Natural killer cell treated with Interleukin-12 subunit alpha and Interleukin-12 subunit beta and Interleukin-15 and Interleukin-18, amount 100 ng/mL, for 72 hours (primary cell): ENCODE data around the gene BCAR3. TPM values are rescaled to one million over a fixed set of nuclear protein-coding genes. Genes with fewer than 3 reads are reported as not detected.

Experiments
- ATAC-seq, 2 donors: fragments of 150-1000 bp; cut with Tn5 transposase in 1 of 2; sonication (Bioruptor Pico), chemical (Tn5 transposase) in 1 of 2; 2 replicates each; pipeline ENCODE4 v1.10.0; 2021
- DNase-seq: peaks from one replicate; pipeline ENCODE4 v3.0.0; 2022; ENCODE audit warnings: low spot score
- H3K27ac Mint-ChIP-seq, 2 donors: 1 replicate in 1 of 2; 2 replicates in 1 of 2; pipeline ENCODE4 v1.8.0; 2022; ENCODE audit warnings: mixed read lengths in 2 of 2, mild to moderate bottlenecking in 1 of 2, moderate library complexity in 1 of 2
- H3K27me3 Mint-ChIP-seq, 2 donors: 1 replicate in 1 of 2; 2 replicates in 1 of 2; pipeline ENCODE4 v1.8.0; 2022; ENCODE audit warnings: mixed read lengths in 2 of 2
- H3K36me3 Mint-ChIP-seq: one replicate; pipeline ENCODE4 v1.8.0; 2022; ENCODE audit warnings: mixed read lengths
- H3K4me1 Mint-ChIP-seq, 2 donors: 1 replicate in 1 of 2; 2 replicates in 1 of 2; pipeline ENCODE4 v1.8.0; 2022; ENCODE audit warnings: low read depth in 2 of 2, mixed read lengths in 2 of 2, mild to moderate bottlenecking in 1 of 2
- H3K4me3 Mint-ChIP-seq: one replicate; pipeline ENCODE4 v1.8.0; 2022; ENCODE audit warnings: mixed read lengths
- H3K9me3 Mint-ChIP-seq: 2 replicates; pipeline ENCODE4 v1.8.0; 2022; ENCODE audit warnings: mixed read lengths
- total RNA-seq, 2 donors: library from RNA; stranded (reverse); gene quantifications; one replicate each; pipeline ENCODE4 v1.2.3, GENCODE V29; 2022

The BCAR3 gene
- total RNA-seq, 2 donors from 2014 or later = 10.8 to 30.8 TPM

DNA sequence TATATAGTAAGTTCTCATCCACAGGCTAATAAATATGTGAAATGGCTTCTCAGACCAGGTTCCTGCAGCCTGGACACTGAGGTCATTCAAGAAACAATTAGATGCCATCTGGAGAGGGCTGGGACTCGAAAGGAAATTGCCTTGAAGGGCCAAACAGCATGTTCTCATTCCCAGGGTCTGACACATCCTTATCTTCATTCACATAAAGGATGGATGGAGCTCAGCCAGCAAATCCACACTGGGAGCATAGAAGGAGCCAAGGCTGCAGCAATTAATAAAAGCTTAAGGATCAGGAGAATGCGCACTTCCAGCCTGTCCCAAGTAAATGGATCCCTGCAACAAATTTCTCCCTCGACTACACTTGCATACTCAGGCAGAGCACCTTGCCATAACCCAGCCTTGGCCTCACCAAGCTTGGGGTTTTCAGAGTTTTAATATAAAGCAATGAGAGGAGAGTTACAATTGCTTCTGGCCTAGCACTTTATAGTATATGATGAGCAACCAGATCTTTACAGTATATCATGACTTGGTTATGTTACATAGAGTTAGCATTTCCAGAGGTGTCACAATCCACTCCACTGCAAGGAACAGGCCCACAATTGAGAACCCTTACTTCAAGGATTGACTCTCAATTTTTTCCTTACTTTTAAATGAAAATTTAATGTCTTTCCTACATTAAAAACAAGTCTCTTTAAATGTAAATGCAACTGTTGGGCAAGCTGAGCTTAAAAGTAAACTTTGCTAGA is 55.9 kb downstream of the BCAR3 start:
- peaks cover 13 to 16% of the 10 kb centered on the region in 2 donors for H3K4me1 Mint-ChIP-seq
- DNase-seq (no peak), ATAC-seq (no peak)
- H3K36me3 Mint-ChIP-seq = no peaks in the 10 kb centered on the region
- H3K27ac Mint-ChIP-seq = no peak overlapping the region
- peaks cover 0 to 8% of the 10 kb centered on the region in 2 donors for H3K27me3 Mint-ChIP-seq
- no peak overlapping the region for H3K4me3 Mint-ChIP-seq
- no peaks in the 10 kb centered on the region for H3K9me3 Mint-ChIP-seq

DNA sequence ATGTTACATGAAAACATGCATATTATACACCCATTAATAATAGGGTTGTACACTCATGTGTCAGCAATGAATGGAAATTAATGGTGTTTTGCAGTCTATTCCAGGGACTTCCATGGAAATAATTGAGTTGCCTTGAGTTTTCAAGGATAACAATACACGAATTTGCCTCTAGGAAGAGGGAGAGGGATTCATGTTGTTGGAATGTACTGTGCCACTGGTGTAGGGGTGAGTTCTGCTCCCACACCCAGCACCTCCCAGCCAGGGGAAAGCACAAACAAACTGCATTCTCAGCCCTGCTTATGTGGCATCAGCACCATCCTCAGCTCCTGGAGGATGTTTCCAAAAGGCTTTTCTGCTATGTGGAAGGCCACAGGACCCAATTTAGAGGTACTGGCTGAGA is 57.8 kb downstream of the BCAR3 start:
- H3K27ac Mint-ChIP-seq = no peak overlapping the region
- ATAC-seq = no peak
- no peaks in the 10 kb centered on the region for H3K36me3 Mint-ChIP-seq
- DNase-seq = no peak
- peaks cover 8 to 17% of the 10 kb centered on the region in 2 donors for H3K4me1 Mint-ChIP-seq
- H3K9me3 Mint-ChIP-seq = no peaks in the 10 kb centered on the region
- H3K4me3 Mint-ChIP-seq = no peak overlapping the region
- peaks cover 0 to 11% of the 10 kb centered on the region in 2 donors for H3K27me3 Mint-ChIP-seq

DNA sequence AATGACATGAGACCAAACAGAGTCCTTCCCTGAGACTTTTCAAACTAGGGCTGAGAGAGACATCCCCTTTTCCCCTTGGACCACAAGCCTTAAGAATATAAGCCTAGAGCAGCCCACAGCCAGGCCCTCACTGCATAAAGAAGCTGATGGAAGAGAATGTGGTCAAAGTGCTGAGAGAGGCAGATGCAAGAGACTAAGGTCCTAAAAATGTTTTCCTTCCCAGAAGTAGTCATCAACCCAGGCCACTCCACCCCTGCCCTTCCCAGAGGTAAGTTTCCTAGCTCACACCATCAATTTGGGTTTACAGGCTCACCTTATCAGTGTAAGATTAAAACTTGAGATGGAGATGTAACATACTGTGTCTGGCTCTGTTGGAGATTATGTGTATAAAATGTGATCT is 58.2 kb downstream of the BCAR3 start:
- Mint-ChIP-seq H3K36me3 (no peaks in the 10 kb centered on the region), H3K27me3 (peaks cover 0 to 9% of the 10 kb centered on the region in 2 donors), H3K4me3 (no peak overlapping the region), H3K4me1 (peaks cover 5 to 14% of the 10 kb centered on the region in 2 donors), H3K27ac (no peak overlapping the region), H3K9me3 (no peaks in the 10 kb centered on the region)
- no peak for DNase-seq
- ATAC-seq = no peak

DNA sequence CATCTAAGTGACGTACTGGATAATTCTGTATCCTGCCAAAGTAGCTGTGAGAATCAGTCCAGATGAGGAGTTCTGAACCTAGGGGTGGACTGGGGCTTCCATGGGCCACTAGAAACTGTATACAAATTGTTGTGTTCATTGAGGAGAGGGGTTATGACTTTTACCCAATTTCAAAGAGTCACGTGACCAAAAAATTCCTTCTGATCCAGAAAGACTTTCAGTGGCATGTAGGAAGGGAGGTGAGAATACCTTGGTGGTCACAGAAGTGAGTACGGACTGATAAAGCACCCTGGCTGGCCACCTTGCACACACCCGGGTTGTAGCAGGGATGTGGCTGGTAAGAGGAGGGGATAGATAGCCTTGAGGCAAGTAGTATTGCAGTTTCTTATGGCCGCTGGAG is 60.4 kb downstream of the BCAR3 start:
- peaks cover 0 to 4% of the 10 kb centered on the region in 2 donors for H3K27me3 Mint-ChIP-seq
- H3K27ac Mint-ChIP-seq = no peak overlapping the region
- peaks cover 9 to 25% of the 10 kb centered on the region in 2 donors for H3K4me1 Mint-ChIP-seq
- no peak overlapping the region for H3K4me3 Mint-ChIP-seq
- no peaks in the 10 kb centered on the region for H3K36me3 Mint-ChIP-seq
- no peaks in the 10 kb centered on the region for H3K9me3 Mint-ChIP-seq
- DNase-seq (no peak), ATAC-seq (no peak)

DNA sequence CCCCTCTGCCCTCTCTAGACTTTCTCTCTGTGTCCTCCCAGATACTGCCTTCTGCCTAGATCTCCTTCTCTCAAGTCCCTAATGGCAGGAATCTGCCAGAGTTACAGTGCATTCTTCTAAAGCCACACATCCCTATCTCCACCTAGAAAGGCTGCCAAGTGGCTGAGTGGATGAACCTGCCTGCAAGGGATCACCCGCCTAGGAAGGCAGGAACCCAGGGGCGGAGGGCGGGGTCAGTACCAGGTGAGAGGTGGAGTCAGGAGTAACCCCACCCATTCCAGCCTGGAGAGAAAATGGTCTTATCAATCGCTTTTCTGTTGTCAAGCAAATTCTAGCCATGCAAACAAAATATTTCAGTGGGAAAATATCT is 60.8 kb downstream of the BCAR3 start:
- Mint-ChIP-seq H3K4me1 (peaks cover 13 to 29% of the 10 kb centered on the region in 2 donors), H3K27ac (no peak overlapping the region), H3K27me3 (peaks cover 0 to 4% of the 10 kb centered on the region in 2 donors), H3K36me3 (no peaks in the 10 kb centered on the region), H3K4me3 (no peak overlapping the region), H3K9me3 (no peaks in the 10 kb centered on the region)
- DNase-seq (no peak), ATAC-seq (no peak)

DNA sequence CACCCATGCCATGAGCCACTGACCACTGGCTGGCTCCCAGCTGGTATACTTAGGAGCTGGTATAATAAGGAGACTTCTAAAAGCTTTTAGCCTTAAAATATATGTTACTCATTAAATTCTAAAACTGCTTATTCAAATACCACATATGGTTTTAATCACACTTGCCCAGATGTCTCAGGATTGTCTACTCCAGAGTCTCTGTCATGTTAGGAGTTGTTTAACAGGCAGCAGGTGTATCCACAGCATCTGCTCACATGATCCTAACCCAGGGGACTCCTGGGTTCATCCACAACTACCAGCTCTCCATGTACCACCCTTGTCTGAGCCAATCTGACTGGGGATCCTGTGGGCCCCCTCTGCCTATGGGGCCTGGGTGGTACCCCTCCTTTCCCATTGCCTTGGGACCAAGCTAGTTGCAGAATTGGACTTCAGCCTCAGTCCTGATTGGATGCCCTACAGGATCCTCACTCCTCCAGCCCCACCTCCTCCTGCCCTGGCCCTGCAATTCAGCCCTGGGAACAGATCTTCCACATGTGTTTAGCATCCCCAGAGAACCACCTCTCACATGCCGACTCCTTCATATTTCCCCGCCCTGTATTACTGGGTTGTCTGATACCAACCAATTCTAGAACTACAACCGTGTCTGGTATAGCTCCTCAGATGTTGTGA is 61.3 kb downstream of the BCAR3 start:
- H3K9me3 Mint-ChIP-seq = no peaks in the 10 kb centered on the region
- DNase-seq (no peak), ATAC-seq (no peak)
- no peak overlapping the region for H3K27ac Mint-ChIP-seq
- H3K27me3 Mint-ChIP-seq = peaks cover 0 to 4% of the 10 kb centered on the region in 2 donors
- no peak overlapping the region for H3K4me3 Mint-ChIP-seq
- no peaks in the 10 kb centered on the region for H3K36me3 Mint-ChIP-seq
- H3K4me1 Mint-ChIP-seq = peaks cover 18 to 34% of the 10 kb centered on the region in 2 donors

DNA sequence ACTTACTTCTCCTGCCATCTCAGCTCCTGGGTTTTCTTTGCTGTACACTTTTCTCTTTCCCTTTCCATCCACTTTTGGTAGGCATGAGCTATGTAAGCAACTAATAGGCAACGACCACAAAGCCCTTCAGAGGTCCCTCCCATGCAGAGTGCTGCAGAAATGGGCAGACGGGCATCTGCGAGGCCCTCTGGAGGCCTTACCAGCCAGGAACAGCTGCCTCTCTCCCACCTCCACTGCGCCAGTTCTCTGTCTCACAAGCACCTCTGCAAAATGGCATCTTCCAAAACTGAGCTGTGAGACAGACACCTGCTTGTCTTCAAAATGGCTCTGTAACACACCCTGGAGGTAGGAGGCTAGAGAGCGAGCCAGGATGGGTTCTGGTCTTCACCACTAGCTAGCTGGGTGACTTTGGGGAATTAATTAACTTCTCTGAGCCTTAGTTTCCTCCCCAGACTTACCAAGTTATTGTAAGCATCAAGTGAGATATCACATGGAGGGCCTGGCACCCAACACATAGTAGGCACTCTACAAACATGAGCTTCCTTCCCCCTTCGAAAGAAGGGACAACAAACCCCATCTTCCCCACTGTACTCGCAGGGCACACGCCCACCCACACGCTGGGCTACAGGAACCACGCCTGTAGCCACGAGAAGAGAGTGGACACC is 62.0 kb downstream of the BCAR3 start:
- no peak overlapping the region for H3K27ac Mint-ChIP-seq
- peaks cover 0 to 4% of the 10 kb centered on the region in 2 donors for H3K27me3 Mint-ChIP-seq
- H3K9me3 Mint-ChIP-seq = no peaks in the 10 kb centered on the region
- ATAC-seq (no peak), DNase-seq (no peak)
- H3K4me3 Mint-ChIP-seq = no peak overlapping the region
- H3K4me1 Mint-ChIP-seq = peaks cover 25 to 41% of the 10 kb centered on the region in 2 donors
- H3K36me3 Mint-ChIP-seq = no peaks in the 10 kb centered on the region

DNA sequence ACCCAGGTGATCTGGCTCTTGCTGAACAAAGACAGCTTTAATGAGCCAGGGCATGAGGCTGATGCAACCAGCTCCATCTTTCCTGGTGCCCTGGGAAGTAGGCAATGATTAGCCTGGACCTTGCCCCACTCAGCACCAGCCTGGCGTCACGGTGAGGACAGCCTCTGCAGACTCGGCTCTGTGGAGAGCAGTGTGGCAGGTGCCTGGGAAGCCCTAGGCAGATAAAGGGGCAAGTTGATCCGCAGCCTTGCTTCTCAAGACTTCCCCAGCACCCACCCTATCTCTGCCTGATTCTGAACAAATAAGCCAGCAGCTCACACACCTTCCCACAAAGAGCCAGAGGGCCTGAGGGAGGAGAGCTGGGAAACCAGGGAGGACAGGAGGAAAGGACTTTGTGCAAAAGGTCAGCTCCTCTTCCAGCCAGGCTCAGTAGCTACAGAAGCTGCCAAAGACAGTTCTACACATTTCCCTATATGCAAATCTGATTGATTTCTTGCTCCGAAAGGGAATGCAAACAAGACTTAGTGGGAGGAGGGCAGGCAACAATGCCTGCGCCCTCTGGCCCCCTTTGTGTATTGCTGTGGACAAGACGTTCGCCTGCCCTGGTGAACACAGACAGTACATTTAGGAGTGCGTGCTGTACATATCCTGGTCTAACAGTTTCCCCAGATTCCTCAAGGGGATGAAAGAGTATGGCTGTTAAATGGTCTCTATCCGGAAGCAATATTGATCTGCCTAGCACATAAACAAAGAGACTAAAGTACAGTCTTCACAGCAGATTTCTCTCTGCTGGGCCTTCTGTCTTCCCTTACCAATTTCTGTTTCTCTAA is 63.8 kb downstream of the BCAR3 start:
- Mint-ChIP-seq H3K4me3 (no peak overlapping the region), H3K27me3 (peaks cover 0 to 6% of the 10 kb centered on the region in 2 donors), H3K27ac (peak overlapping the region in 1 of 2 donors; percentile 16), H3K36me3 (no peaks in the 10 kb centered on the region), H3K9me3 (no peaks in the 10 kb centered on the region), H3K4me1 (peaks cover 38 to 49% of the 10 kb centered on the region in 2 donors)
- DNase-seq (no peak), ATAC-seq (no peak)

DNA sequence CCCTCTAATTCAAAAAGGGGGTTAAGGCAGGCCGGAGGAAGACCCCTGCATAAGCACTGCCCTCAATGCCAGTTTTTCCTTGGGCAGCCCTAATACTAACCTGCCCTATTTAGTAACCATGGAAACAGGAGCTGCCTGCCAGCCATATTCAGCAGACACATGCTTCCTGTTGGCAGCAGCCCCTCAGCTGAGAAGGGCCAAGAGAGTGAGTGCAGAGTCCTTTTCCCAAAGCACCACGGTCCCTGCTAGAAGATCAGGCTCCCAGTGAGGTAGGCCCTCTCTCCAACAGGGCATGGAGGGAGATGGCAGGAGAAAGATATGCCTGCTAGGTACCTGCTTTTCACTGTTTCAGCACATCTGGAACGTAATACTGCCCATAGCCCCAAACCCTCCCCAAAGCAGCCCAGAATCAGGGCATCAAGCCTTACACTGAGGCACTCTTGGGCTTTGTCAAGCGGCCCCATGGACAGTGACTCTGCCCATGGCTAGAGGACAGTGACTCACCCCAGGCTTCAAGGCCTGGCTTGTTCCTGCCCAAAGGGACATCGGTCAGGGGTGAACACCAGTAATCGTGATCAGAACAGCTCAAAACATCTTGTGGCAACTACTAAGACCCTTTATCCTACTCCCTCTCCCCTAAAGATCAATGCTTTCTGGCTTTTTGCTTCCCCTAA is 64.5 kb downstream of the BCAR3 start:
- DNase-seq (no peak), ATAC-seq (no peak)
- Mint-ChIP-seq H3K4me3 (no peak overlapping the region), H3K36me3 (no peaks in the 10 kb centered on the region), H3K27ac (peak overlapping the region in 1 of 2 donors; percentile 16), H3K4me1 (peaks cover 38 to 49% of the 10 kb centered on the region in 2 donors), H3K9me3 (no peaks in the 10 kb centered on the region), H3K27me3 (peaks cover 0 to 6% of the 10 kb centered on the region in 2 donors)

DNA sequence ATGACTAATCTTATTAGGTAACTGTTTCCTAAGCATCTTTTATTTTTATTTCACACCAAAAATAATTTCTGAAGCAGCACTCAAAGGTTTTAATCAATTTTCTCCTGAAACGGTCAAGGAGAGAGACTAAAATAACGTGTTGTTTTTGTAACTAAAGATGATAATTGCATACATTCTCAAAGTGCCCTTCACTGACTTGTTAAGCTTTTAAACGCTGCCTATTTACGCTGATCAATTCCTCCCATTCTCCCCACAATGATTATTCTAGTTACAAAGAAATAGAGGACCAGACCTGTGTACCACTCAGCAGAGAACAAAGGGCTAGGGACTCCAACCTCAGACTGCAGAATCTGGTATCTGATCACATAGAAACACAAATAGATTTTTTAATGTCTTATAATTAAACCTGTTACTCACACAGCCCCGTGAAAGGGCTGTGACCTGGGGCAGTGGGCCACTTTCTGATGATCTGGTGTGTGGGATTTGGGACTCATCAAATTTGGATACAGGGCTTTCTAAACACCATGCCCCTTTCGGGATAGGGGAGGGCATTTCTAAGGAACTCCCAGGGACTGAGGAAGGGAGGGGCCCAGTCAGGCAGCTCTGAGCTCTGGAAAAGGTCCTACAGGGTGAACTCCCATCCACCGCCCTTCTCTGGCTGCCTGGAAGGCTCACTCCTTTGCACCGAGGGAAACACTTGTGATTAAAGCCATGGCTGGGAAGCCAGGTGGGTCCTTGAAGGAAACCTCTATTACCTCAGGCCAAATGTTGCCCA is 65.2 kb downstream of the BCAR3 start:
- Mint-ChIP-seq H3K27me3 (peaks cover 0 to 6% of the 10 kb centered on the region in 2 donors), H3K4me3 (peak overlapping the region; percentile 82), H3K27ac (peak overlapping the region; percentile 91 to 96), H3K36me3 (no peaks in the 10 kb centered on the region), H3K9me3 (no peaks in the 10 kb centered on the region), H3K4me1 (peaks cover 38 to 47% of the 10 kb centered on the region in 2 donors)
- ATAC-seq (no peak), DNase-seq (no peak)

DNA sequence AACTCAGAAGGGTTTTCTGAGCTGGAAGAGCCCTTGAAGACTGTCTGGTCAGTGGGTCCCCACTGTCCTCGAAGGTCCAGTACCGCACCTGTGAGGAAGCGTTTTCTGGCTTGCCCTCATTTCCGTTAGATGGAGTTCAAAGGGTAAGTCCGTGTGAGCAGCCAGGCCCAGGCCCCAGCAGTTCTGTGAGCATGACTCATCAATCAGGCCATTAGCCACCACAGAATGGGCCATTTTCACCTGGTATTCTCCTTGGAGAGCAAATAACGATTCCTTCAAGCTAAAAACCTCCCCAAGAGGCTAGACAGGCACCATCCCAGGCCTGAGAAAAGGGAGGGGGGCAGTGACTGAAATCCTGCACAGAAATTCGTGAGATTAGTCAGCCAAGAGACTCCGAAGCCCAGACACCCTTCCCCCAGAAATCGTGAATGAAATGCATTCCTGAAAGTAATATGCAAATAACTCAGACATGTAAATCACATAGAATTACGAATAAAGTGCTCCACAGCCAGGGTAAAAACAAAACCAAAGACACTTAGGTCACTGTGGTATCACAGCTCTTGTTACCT is 66.0 kb downstream of the BCAR3 start:
- peak; percentile 86 to 88 for ATAC-seq
- Mint-ChIP-seq H3K36me3 (no peaks in the 10 kb centered on the region), H3K27me3 (peaks cover 0 to 4% of the 10 kb centered on the region in 2 donors), H3K4me3 (peak overlapping the region; percentile 82), H3K9me3 (no peaks in the 10 kb centered on the region), H3K27ac (peak overlapping the region; percentile 91 to 96), H3K4me1 (peaks cover 38 to 42% of the 10 kb centered on the region in 2 donors)
- DNase-seq = peak; percentile 79

DNA sequence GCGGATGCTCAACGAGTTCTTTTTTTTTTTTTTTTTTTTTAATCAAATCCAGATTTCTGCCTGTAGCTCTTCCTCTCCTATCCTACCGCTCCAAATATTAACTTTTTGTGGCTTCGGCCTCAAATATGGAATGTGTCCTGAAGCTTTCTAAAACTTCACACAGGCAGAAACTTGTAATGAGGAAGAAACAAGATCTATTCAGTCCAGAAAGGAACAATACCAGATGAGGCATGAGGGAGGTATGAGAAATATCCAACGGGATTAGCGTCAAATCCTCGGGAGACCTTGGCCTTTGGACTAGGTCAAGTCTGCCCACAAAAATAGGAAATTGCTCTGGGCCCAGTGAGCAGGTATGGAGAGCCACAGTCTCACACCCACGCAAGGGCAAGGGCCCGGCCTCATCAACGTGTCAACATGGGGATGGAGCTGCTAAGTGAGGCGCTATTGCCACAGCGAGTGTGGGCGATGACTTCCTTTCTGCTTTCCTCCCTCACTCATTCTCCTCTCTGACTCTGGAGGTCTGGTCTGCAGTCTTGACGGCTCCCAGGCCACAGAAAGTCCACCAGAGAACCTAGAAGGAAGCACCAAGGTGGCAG is 66.6 kb downstream of the BCAR3 start:
- peak; percentile 86 for DNase-seq
- Mint-ChIP-seq H3K27ac (peak overlapping the region; percentile 91 to 96), H3K4me1 (peaks cover 38 to 39% of the 10 kb centered on the region in 2 donors), H3K9me3 (no peaks in the 10 kb centered on the region), H3K36me3 (no peaks in the 10 kb centered on the region), H3K4me3 (peak overlapping the region; percentile 82), H3K27me3 (peaks cover 0 to 2% of the 10 kb centered on the region in 2 donors)
- peak; percentile 89 to 90 for ATAC-seq
